Vagina (tissue), 2 donors: Measurements from ENCODE around the gene SEZ6L. TPM values are rescaled to one million over a fixed set of nuclear protein-coding genes. Genes with fewer than 3 reads are reported as not detected.
"Not testable (repeated sequence)": the region's sequence is repeated elsewhere in the genome, so short reads cannot be mapped to it uniquely, and the experiment has no call there.

Experiments used
- DNase-seq, 2 donors: peaks; one replicate each; pipeline ENCODE4 v3.0.0-alpha.2; 2017; ENCODE audit errors: extremely low spot score in 2 of 2
- H3K27ac ChIP-seq: fragments of 200-600 bp; sonication (generic); one replicate; pipeline ENCODE4 v1.5.1; 2019
- H3K27me3 ChIP-seq: fragments of 200-600 bp; sonication (generic); one replicate; pipeline ENCODE4 v1.5.1; 2019
- H3K36me3 ChIP-seq, 2 donors: fragments of 200-600 bp; sonication (generic); one replicate each; pipeline ENCODE4 v1.5.1; 2017 to 2019
- H3K4me1 ChIP-seq: fragments of 200-600 bp; sonication (generic); one replicate; pipeline ENCODE4 v1.5.1; 2019
- H3K4me3 ChIP-seq, 2 donors: fragments of 200-600 bp; sonication (generic); 1 replicate in 1 of 2; 2 replicates in 1 of 2; pipeline ENCODE4 v1.5.1; 2016 to 2019
- H3K9me3 ChIP-seq: fragments of 200-600 bp; sonication (generic); one replicate; pipeline ENCODE4 v1.5.1; 2019
- POLR2A ChIP-seq, 2 donors: fragments of 450-650 bp; IDR thresholded peaks; one replicate each; pipeline ENCODE4 v1.6.1; 2017; ENCODE audit warnings: antibody characterized with exemption in 2 of 2, mild to moderate bottlenecking in 2 of 2, moderate library complexity in 2 of 2
- POLR2AphosphoS5 ChIP-seq, 2 donors: sonication (generic); formaldehyde crosslinking; IDR thresholded peaks; one replicate each; pipeline ENCODE4 v1.9.0; 2017; ENCODE audit warnings: antibody characterized with exemption in 2 of 2, mild to moderate bottlenecking in 2 of 2, low read depth in 1 of 2; ENCODE audit not compliant: insufficient read depth in 1 of 2
- intact Hi-C: fragments of 100-400 bp; cut with DNase I; formaldehyde crosslinking; loops from one replicate; pipeline ENCODE4 v1.15.1; 2023
- total RNA-seq: library from RNA; depleted of rRNA; stranded (reverse); fragments of >200 nt; gene quantifications from one replicate; pipeline ENCODE4 v1.2.3, GENCODE V29; 2016
- TF ChIP-seq, protein P1 (sequence below), 3 experiments: fragments of 450-650 bp in 2 of 3; fragments of 200-600 bp in 1 of 3; sonication (generic) in 1 of 3; IDR thresholded peaks; one replicate each; pipeline ENCODE4 v1.5.1; 2017 to 2019; ENCODE audit warnings: antibody characterized with exemption in 3 of 3, mild to moderate bottlenecking in 2 of 3, moderate library complexity in 2 of 3

The SEZ6L gene
- total RNA-seq, 1 donor from 2014 or later: 1.2 TPM

DNA sequence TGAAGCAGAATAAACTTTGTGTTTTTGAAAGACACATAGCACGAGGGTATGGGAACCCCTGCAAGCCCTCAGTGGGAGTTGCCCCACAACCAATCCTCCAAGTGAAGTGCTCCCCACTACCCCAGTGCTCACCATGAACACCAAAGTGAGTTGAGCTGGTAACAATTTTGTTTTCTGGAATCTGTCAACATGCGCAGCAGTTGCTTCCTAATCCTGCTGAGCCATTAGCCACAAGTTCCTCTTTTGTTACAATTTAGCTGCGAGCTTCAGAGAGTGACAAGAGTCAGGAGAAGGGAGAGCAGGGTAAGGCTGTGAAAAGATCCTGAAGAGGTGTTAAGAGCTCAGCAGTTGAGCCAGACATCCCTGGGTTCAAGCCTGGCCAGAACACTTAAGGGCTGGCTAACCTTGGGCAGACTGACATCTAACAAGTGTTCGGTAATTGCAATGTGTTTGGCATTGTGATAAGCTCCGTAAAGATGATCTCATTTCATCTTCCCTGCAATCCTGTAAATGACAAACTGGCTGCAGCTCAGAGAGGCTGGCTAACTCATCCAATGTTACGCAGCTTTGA lies 235.7 kb downstream of the SEZ6L start:
- no peak overlapping the region for H3K4me3 ChIP-seq
- H3K36me3 ChIP-seq: no peaks in the 10 kb centered on the region
- TF ChIP-seq, protein P1, sequence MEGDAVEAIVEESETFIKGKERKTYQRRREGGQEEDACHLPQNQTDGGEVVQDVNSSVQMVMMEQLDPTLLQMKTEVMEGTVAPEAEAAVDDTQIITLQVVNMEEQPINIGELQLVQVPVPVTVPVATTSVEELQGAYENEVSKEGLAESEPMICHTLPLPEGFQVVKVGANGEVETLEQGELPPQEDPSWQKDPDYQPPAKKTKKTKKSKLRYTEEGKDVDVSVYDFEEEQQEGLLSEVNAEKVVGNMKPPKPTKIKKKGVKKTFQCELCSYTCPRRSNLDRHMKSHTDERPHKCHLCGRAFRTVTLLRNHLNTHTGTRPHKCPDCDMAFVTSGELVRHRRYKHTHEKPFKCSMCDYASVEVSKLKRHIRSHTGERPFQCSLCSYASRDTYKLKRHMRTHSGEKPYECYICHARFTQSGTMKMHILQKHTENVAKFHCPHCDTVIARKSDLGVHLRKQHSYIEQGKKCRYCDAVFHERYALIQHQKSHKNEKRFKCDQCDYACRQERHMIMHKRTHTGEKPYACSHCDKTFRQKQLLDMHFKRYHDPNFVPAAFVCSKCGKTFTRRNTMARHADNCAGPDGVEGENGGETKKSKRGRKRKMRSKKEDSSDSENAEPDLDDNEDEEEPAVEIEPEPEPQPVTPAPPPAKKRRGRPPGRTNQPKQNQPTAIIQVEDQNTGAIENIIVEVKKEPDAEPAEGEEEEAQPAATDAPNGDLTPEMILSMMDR (IDR thresholded peaks at IDR 0.05): no peak
- TF ChIP-seq POLR2AphosphoS5 (IDR thresholded peaks at IDR 0.05; ENCODE audit: insufficient read depth in 1 of 2, low read depth in 1 of 2): no peak
- TF ChIP-seq POLR2A (IDR thresholded peaks at IDR 0.05): no peak
- H3K27me3 ChIP-seq: no peaks in the 10 kb centered on the region
- no peaks in the 10 kb centered on the region for H3K4me1 ChIP-seq
- H3K9me3 ChIP-seq: no peaks in the 10 kb centered on the region
- DNase-seq: no peak
- no peak overlapping the region for H3K27ac ChIP-seq
- intact Hi-C loops: no loop called here

DNA sequence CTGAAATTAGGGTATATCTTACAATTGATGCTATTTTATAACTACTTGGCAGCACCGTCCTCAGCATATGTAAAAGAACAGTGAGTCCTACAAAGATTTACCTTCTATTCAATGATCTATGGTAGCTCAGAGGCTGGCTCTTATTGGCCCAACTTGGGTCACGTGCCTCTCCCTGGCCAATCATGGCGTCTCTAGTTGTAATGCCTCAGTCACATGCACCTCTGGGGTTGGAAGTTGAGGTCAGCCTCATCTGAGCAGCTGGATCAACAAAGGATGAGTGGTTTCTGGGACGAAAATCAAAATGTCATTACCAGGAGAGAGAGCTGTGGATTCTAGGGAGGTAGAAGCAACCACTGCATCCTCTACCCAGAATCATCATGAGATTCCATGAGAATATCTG lies 236.9 kb downstream of the SEZ6L start:
- TF ChIP-seq POLR2AphosphoS5 (IDR thresholded peaks at IDR 0.05; ENCODE audit: insufficient read depth in 1 of 2, low read depth in 1 of 2): no peak
- TF ChIP-seq POLR2A (IDR thresholded peaks at IDR 0.05): no peak
- TF ChIP-seq, protein P1 (IDR thresholded peaks at IDR 0.05): no peak
- intact Hi-C loops: no loop called here
- no peaks in the 10 kb centered on the region for H3K27me3 ChIP-seq

DNA sequence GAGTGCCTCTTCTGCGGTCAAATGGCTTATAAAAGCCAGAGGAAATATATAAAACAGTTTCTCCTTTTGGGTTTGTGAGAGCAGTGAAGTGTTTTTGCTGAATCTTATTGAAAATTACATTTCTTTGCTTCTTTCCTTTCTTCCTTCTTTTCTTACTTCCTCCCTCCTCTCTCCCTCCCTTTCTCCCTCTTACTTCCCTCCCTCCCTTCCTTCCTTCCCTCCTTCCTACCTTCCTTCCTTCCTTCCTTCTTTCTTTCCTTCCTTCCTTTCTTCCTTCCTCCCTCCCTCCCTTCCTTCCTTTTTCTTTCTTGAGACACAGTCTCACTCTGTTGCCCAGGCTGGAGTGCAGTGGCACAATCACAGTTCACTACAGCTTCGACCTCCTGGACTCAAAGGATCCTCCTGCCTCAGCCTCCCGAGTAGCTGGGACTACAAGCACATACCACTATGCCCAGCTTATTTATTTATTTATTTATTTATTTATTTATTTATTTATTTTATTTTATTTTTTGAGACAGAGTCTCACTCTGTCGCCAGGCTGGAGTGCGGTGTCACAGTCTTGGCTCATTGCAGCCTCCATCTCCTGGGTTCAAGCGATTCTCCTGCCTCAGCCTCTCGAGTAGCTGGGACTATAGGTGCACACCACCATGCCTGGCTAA lies 239.4 kb downstream of the SEZ6L start:
- H3K27ac ChIP-seq, H3K9me3 ChIP-seq, H3K27me3 ChIP-seq, H3K36me3 ChIP-seq, H3K4me3 ChIP-seq, intact Hi-C loops, H3K4me1 ChIP-seq, DNase-seq: not testable (repeated sequence)

More for the DNA sequence above, 236.9 kb downstream of the SEZ6L start:
- Histone ChIP-seq H3K27ac (no peak overlapping the region), H3K4me3 (no peak overlapping the region), H3K36me3 (no peaks in the 10 kb centered on the region), H3K4me1 (no peaks in the 10 kb centered on the region), H3K9me3 (no peaks in the 10 kb centered on the region)
- no peak for DNase-seq

DNA sequence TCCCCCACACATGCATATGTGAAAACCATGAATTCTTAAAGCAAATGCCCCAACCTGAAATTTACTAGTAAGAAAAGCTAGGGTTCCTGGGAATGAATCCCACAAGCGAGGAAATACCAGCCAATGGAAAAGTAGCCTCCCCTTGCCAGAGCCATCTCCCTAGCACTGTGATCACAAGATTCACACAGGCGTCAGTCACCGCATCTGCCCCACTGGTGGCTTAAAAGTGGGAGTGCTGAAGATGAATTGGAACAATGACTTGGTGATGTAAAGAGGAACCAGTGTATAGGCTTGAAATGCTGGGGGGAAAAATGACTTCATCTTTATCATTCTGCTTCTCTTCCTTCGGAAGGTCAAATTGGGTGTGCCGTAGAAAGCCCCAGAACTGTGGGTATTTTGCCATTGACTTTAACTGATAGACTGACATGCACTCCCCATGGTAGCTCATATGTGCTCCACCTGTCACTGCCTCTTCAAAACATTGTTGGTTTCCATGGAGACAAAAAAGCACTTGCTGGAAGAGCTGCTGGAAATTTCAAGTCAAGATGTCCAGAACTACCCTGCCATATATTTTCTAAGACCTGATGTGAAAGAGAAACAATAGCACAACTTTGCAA lies 240.6 kb downstream of the SEZ6L start:
- Histone ChIP-seq H3K27ac (no peak overlapping the region), H3K27me3 (no peaks in the 10 kb centered on the region), H3K4me3 (no peak overlapping the region), H3K9me3 (no peaks in the 10 kb centered on the region), H3K4me1 (no peaks in the 10 kb centered on the region), H3K36me3 (no peaks in the 10 kb centered on the region)
- intact Hi-C loops: no loop called here
- TF ChIP-seq POLR2AphosphoS5 (IDR thresholded peaks at IDR 0.05; ENCODE audit: insufficient read depth in 1 of 2, low read depth in 1 of 2) (no peak), POLR2A (IDR thresholded peaks at IDR 0.05) (no peak)
- TF ChIP-seq, protein P1 (IDR thresholded peaks at IDR 0.05): no peak
- DNase-seq: no peak

DNA sequence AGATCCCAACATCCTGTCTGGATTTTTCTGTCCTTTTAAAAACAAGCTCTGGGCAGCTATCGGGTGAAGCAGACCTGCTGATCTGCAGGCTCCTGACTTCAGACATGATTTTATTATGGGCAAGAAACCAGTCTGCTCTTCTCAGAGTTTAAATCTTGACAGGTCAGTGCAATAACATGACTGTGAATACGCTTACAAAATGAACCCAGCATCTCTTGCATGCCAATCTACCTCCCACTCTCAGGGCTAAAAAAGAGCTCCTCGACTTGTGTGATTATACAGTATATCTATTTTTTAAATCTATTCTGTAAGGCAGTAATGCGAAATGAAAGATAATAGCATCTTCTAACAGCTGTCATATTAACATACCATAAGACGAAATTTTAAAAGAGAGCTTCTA lies 241.1 kb downstream of the SEZ6L start:
- no peaks in the 10 kb centered on the region for H3K36me3 ChIP-seq
- no peaks in the 10 kb centered on the region for H3K9me3 ChIP-seq
- H3K27ac ChIP-seq: no peak overlapping the region
- no peak for DNase-seq
- H3K27me3 ChIP-seq: peaks cover under 1% of the 10 kb centered on the region
- no peak overlapping the region for H3K4me3 ChIP-seq
- no peaks in the 10 kb centered on the region for H3K4me1 ChIP-seq
- intact Hi-C loops: no loop called here
- no peak for TF ChIP-seq POLR2AphosphoS5 (IDR thresholded peaks at IDR 0.05; ENCODE audit: insufficient read depth in 1 of 2, low read depth in 1 of 2)
- TF ChIP-seq, protein P1 (IDR thresholded peaks at IDR 0.05): no peak
- no peak for TF ChIP-seq POLR2A (IDR thresholded peaks at IDR 0.05)
